ENCODE results near the gene SOX15.

The SOX15 gene

DNA sequence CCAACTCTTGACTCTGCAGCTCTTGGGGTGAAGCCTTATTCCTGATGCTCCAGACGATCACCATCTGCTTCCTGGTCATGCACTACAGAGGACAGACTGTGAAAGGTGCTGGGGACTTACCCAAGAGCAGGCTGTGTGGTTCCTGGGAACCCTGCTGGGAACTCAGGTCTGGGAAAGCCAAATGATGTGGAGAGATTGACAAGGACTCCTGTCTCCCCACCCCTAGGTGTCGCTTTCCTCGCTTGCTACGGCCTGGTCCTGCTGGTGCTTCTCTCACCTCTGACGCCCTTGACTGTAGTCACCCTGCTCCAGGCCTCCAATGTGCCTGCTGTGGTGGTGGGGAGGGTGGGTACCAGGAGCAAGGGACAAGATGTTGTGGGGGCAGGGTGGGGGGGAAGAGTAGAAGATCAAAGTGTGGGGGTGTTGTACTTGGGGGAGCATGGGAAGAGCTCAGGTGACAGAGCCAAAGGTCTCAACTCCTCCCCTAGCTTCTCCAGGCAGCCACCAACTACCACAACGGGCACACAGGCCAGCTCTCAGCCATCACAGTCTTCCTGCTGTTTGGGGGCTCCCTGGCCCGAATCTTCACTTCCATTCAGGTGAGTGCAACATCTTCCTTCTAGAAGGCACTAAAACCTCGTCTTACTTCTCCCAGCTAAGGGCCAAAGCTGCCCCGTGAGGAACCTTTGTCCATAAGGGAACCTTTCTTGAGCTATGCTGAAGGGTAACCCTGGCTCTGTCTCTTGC lies 3.0 kb downstream of the SOX15 start:
- TF ChIP-seq POLR2AphosphoS5 (IDR thresholded peaks at IDR 0.05; ENCODE audit: low read depth, low read length) (no peak; the same call in 1 of the 2 replicates), SIN3A (IDR thresholded peaks at IDR 0.05; ENCODE audit: borderline replicate concordance, insufficient read depth, low read length) (no peak), FOXP2 (optimal IDR thresholded peaks at IDR 0.05; ENCODE audit: borderline replicate concordance, extremely low read depth, extremely low read length, insufficient read depth) (no peak), TAF1 (IDR thresholded peaks at IDR 0.05; ENCODE audit: borderline replicate concordance, insufficient read depth, low read length) (no peak)
- TF ChIP-seq, protein P1, sequence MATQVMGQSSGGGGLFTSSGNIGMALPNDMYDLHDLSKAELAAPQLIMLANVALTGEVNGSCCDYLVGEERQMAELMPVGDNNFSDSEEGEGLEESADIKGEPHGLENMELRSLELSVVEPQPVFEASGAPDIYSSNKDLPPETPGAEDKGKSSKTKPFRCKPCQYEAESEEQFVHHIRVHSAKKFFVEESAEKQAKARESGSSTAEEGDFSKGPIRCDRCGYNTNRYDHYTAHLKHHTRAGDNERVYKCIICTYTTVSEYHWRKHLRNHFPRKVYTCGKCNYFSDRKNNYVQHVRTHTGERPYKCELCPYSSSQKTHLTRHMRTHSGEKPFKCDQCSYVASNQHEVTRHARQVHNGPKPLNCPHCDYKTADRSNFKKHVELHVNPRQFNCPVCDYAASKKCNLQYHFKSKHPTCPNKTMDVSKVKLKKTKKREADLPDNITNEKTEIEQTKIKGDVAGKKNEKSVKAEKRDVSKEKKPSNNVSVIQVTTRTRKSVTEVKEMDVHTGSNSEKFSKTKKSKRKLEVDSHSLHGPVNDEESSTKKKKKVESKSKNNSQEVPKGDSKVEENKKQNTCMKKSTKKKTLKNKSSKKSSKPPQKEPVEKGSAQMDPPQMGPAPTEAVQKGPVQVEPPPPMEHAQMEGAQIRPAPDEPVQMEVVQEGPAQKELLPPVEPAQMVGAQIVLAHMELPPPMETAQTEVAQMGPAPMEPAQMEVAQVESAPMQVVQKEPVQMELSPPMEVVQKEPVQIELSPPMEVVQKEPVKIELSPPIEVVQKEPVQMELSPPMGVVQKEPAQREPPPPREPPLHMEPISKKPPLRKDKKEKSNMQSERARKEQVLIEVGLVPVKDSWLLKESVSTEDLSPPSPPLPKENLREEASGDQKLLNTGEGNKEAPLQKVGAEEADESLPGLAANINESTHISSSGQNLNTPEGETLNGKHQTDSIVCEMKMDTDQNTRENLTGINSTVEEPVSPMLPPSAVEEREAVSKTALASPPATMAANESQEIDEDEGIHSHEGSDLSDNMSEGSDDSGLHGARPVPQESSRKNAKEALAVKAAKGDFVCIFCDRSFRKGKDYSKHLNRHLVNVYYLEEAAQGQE (IDR thresholded peaks at IDR 0.05; ENCODE audit: insufficient read depth in 1 of 2, low read depth in 2 of 2, low read length in 2 of 2): no peak

DNA sequence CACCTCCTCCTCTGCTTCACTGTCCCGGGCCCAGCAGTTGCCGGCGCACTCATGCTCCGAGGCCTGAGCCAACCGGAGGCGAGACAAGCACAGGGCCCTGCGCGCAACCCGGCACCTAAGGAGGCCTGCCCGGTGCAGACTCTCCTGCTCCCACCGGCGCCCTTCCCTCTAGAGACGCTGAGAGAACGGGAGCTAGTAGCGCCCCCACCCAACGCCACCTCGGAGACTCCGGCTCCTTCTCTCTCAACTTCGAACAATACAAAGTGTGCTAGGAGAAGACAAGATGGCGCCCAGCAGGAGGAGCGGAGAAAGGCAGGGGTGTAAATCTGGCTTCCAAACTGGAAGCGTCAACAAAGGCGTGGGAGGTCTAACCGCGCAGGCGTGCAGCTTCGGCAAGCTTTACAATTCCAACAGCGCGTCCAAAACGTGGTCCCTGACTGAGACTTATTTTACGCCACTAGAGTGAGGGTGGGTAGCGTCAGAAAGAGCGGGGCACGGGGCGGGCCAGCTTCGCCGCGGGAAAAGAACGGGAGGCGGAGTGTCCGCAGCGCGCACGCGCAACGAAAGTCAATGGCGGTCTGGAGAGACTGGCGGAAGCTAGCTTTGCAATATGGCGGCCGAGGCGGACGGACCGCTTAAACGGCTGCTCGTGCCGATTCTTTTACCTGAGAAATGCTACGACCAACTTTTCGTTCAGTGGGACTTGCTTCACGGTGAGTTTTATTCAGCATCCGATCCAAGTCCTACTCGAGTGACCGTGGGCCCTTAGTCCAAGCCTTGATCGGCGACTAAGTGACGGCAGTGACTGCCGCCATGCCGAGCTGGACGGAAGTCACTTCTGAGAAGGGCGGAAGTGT lies 6.4 kb downstream of the SOX15 start, which contains the start of gene MPDU1:
Gene MPDU1 (plus strand): TSS at position 600 of the 857 bp plus-strand sequence. CDS start 11 bp downstream, at position 611.
- peak; percentile 91 for TF ChIP-seq POLR2AphosphoS5 (IDR thresholded peaks at IDR 0.05; ENCODE audit: low read depth, low read length)
- no peak for TF ChIP-seq FOXP2 (optimal IDR thresholded peaks at IDR 0.05; ENCODE audit: borderline replicate concordance, extremely low read depth, extremely low read length, insufficient read depth)
- no peak for TF ChIP-seq SIN3A (IDR thresholded peaks at IDR 0.05; ENCODE audit: borderline replicate concordance, insufficient read depth, low read length)
- peak; percentile 98 for TF ChIP-seq TAF1 (IDR thresholded peaks at IDR 0.05; ENCODE audit: borderline replicate concordance, insufficient read depth, low read length)
- TF ChIP-seq, protein P1 (IDR thresholded peaks at IDR 0.05; ENCODE audit: insufficient read depth in 1 of 2, low read depth in 2 of 2, low read length in 2 of 2): peak in 1 of 2 experiments; percentile 64; a peak in 2 of 4 replicates

DNA sequence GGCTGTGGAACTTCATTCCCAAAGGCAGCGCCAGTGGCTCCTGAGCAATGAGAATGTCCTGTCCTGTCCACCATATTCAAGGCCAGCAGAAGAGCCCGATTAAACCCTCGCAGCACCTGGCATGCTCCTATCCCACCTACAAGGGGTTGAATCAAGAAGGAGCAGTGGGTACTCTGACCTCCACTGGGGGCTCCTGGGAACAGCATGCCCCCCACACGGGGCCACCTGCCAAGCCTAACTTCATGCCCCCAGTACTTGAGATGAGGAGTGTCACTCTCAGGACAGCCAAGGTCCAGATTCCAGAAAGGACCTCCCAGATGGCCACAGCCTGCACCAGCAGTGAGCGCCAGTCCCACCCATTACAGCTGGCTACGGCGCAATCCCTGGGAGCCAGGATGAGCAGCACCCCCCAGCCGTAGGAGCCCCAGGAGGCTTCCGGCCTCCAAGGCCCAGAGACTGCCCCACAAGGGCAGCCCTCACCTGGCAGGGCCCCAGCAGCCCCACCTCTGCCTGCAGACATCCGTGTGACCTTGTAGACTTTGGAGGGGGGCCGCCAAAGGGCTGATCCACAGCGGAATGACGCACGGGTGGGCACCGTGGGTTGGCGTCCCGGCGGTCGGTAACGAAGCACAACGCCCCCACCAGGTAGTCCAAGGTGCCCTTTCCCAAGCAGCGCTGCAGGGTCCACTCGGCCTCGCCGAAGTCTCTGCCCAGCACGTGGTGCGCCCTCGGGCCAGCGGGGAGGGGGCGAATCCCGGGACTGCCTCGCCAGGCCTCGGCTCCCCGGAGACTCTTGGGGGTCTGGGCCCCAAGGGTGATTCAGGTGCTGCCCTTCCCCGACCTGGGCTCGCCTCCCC lies 7.3 kb downstream of the SOX15 start:
- TF ChIP-seq, protein P1 (IDR thresholded peaks at IDR 0.05; ENCODE audit: insufficient read depth in 1 of 2, low read depth in 2 of 2, low read length in 2 of 2): no peak
- TF ChIP-seq SIN3A (IDR thresholded peaks at IDR 0.05; ENCODE audit: borderline replicate concordance, insufficient read depth, low read length): no peak
- TF ChIP-seq TAF1 (IDR thresholded peaks at IDR 0.05; ENCODE audit: borderline replicate concordance, insufficient read depth, low read length): no peak
- no peak for TF ChIP-seq POLR2AphosphoS5 (IDR thresholded peaks at IDR 0.05; ENCODE audit: low read depth, low read length)
- TF ChIP-seq FOXP2 (optimal IDR thresholded peaks at IDR 0.05; ENCODE audit: borderline replicate concordance, extremely low read depth, extremely low read length, insufficient read depth): no peak

DNA sequence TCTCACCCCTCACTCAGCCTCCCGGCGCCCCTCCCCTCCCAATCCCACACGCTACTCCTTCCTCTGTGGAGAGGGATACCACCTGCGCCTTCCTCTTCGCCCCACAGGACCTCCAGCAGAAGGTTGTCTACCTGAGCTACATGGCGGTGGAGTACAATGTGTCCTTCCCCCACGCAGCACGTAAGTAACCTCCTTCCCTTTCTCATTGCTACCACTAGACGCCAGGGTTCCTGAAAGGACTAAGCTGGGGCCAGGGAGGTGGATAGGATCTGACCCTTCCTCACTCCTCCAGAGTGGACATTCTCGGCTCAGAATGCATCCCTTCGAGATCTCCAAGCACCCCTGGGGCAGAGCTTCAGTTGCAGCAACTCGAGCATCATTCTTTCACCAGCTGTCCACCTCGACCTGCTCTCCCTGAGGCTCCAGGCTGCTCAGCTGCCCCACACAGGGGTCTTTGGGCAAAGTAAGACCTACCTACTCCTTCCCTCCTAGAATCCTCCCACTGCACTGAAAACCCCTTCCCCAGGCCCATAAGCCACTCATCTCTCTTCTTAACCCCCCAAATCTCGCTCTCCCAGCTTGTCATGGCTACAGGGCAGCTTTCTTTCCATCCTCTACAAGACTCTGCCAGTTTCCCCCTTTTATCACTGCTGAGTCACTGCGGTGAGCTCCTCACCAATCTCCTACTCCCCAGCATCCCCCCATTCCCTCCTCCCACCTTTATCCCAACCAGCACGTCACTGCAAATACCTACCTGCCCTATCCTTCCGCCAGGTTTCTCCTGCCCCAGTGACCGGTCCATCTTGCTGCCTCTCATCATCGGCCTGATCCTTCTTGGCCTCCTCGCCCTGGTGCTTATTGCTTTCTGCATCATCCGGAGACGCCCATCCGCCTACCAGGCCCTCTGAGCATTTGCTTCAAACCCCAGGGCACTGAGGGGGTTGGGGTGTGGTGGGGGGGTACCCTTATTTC lies 9.0 kb downstream of the SOX15 start:
- TF ChIP-seq FOXP2 (optimal IDR thresholded peaks at IDR 0.05; ENCODE audit: borderline replicate concordance, extremely low read depth, extremely low read length, insufficient read depth): no peak
- TF ChIP-seq, protein P1 (IDR thresholded peaks at IDR 0.05; ENCODE audit: insufficient read depth in 1 of 2, low read depth in 2 of 2, low read length in 2 of 2): no peak
- TF ChIP-seq SIN3A (IDR thresholded peaks at IDR 0.05; ENCODE audit: borderline replicate concordance, insufficient read depth, low read length): no peak
- no peak for TF ChIP-seq POLR2AphosphoS5 (IDR thresholded peaks at IDR 0.05; ENCODE audit: low read depth, low read length)
- TF ChIP-seq TAF1 (IDR thresholded peaks at IDR 0.05; ENCODE audit: borderline replicate concordance, insufficient read depth, low read length): no peak

All from PFSK-1 (cell line).